A549 (cell line): ENCODE data around the gene SUPT3H.

Experiments
- BCL3 ChIP-seq: fragments of >200 bp; sonication (Bioruptor Twin); formaldehyde crosslinking; IDR thresholded peaks from 3 replicates; pipeline ENCODE4 v1.6.1; 2016
- HDAC2 ChIP-seq: fragments of 200-600 bp; sonication (generic); IDR thresholded peaks from 2 replicates; pipeline ENCODE4 v1.6.1; 2016

GRCh38 chr6:44920952-44921491 is 456.7 kb downstream of the SUPT3H start:
- TF ChIP-seq BCL3 (no peak), HDAC2 (no peak)
